Neural progenitor cell (in vitro differentiated cells): ENCODE data around the gene AK4. TPM values are rescaled to one million over a fixed set of nuclear protein-coding genes. Genes with fewer than 3 reads are reported as not detected.

Experiments used
- DNase-seq: peaks from one replicate; pipeline ENCODE4 v3.0.0-alpha.2; 2016; ENCODE audit warnings: low spot score
- H2AFZ ChIP-seq: fragments of 200-600 bp; sonication (generic); replicated peaks from 2 replicates; pipeline ENCODE4 v1.6.1; 2016; ENCODE audit warnings: antibody characterized with exemption
- H3F3A ChIP-seq: fragments of 200-600 bp; sonication (generic); 2 replicates; pipeline ENCODE4 v1.6.1; 2016; ENCODE audit warnings: antibody characterized with exemption, low read depth
- H3K27ac ChIP-seq: fragments of 200-600 bp; sonication (generic); 2 replicates; pipeline ENCODE4 v1.5.1; 2016; ENCODE audit warnings: mild to moderate bottlenecking
- H3K27me3 ChIP-seq: fragments of 200-600 bp; sonication (generic); 2 replicates; pipeline ENCODE4 v1.6.1; 2016; ENCODE audit warnings: mild to moderate bottlenecking, moderate library complexity
- H3K36me3 ChIP-seq: fragments of 200-600 bp; sonication (generic); 2 replicates; pipeline ENCODE4 v1.5.1; 2016
- H3K4me1 ChIP-seq: fragments of 200-600 bp; sonication (generic); 2 replicates; pipeline ENCODE4 v1.6.1; 2016; ENCODE audit warnings: mixed run types
- H3K4me2 ChIP-seq: fragments of 200-600 bp; sonication (generic); 2 replicates; pipeline ENCODE4 v1.6.1; 2016
- H3K4me3 ChIP-seq: fragments of 200-600 bp; sonication (generic); 2 replicates; pipeline ENCODE4 v1.5.1; 2016
- H3K79me2 ChIP-seq: fragments of 200-600 bp; sonication (generic); 2 replicates; pipeline ENCODE4 v1.6.1; 2016; ENCODE audit warnings: low read depth
- H3K9ac ChIP-seq: fragments of 200-600 bp; sonication (generic); 2 replicates; pipeline ENCODE4 v1.6.1; 2016
- H3K9me3 ChIP-seq: fragments of 200-600 bp; sonication (generic); 2 replicates; pipeline ENCODE4 v1.5.1; 2016; ENCODE audit warnings: low read depth
- H4K20me1 ChIP-seq: fragments of 200-600 bp; sonication (generic); 2 replicates; pipeline ENCODE4 v1.6.1; 2016; ENCODE audit warnings: low read depth
- H3K27ac Mint-ChIP-seq: 3 replicates; pipeline ENCODE4 v1.8.0; 2021; ENCODE audit warnings: mixed read lengths
- H3K27me3 Mint-ChIP-seq: 2 replicates; pipeline ENCODE4 v1.8.0; 2022; ENCODE audit warnings: low read depth, mild to moderate bottlenecking, inconsistent platforms, moderate library complexity, mixed read lengths; ENCODE audit not compliant: insufficient read depth
- H3K36me3 Mint-ChIP-seq: 3 replicates; pipeline ENCODE4 v1.8.0; 2021; ENCODE audit warnings: mixed read lengths
- H3K4me1 Mint-ChIP-seq: 3 replicates; pipeline ENCODE4 v1.8.0; 2021; ENCODE audit warnings: mixed read lengths
- H3K4me3 Mint-ChIP-seq: 3 replicates; pipeline ENCODE4 v1.8.0; 2021; ENCODE audit warnings: mild to moderate bottlenecking, moderate library complexity, mixed read lengths
- H3K9me3 Mint-ChIP-seq: 3 replicates; pipeline ENCODE4 v1.8.0; 2020; ENCODE audit warnings: mixed read lengths
- CTCF ChIP-seq: fragments of 200-600 bp; sonication (generic); IDR thresholded peaks from 2 replicates; pipeline ENCODE4 v1.5.1; 2017; ENCODE audit warnings: antibody characterized with exemption, mild to moderate bottlenecking
- EZH2 ChIP-seq: fragments of 200-600 bp; sonication (generic); IDR thresholded peaks from 2 replicates; pipeline ENCODE4 v1.6.1; 2017; ENCODE audit warnings: antibody characterized with exemption, mild to moderate bottlenecking, moderate library complexity
- EZH2phosphoT487 ChIP-seq: fragments of 200-600 bp; sonication (generic); IDR thresholded peaks from 2 replicates; pipeline ENCODE4 v1.6.1; 2017; ENCODE audit warnings: antibody characterized with exemption
- small RNA-seq: library from RNA; depleted of rRNA; stranded (forward); fragments of <200 nt; gene quantifications from one replicate; pipeline ENCODE3, GENCODE V24; 2015
- total RNA-seq: library from RNA; depleted of rRNA; stranded (reverse); fragments of >200 nt; gene quantifications from 2 replicates; pipeline ENCODE4 v1.2.3, GENCODE V29; 2015; ENCODE audit warnings: low replicate concordance

Gene AK4
- total RNA-seq, 1 donor from 2014 or later, result 31.5 TPM

- H3K36me3 ChIP-seq, result no peaks in the 10 kb centered on the region
- no peaks in the 10 kb centered on the region for H3K9me3 Mint-ChIP-seq
- H2AFZ ChIP-seq, result peak overlapping the region; percentile 30
- H3K4me1 ChIP-seq, result peaks cover 68% of the 10 kb centered on the region
- H3K4me3 ChIP-seq, result peak overlapping the region; percentile 38
- peaks cover 49% of the 10 kb centered on the region for H3F3A ChIP-seq
- peak; percentile 13 for DNase-seq
- H3K9ac ChIP-seq, result no peak overlapping the region
- H3K4me1 Mint-ChIP-seq, result peaks cover 28% of the 10 kb centered on the region
- no peak overlapping the region for H3K4me3 Mint-ChIP-seq
- H3K36me3 Mint-ChIP-seq, result no peaks in the 10 kb centered on the region
- peaks cover 2% of the 10 kb centered on the region for H3K27me3 Mint-ChIP-seq
- TF ChIP-seq CTCF, result no peak
- TF ChIP-seq EZH2phosphoT487, result no peak
- no peak for TF ChIP-seq EZH2
- peak overlapping the region; percentile 23 for H3K27ac ChIP-seq
- H3K9me3 ChIP-seq, result no peaks in the 10 kb centered on the region
- no peak overlapping the region for H3K27ac Mint-ChIP-seq
- peaks cover 9% of the 10 kb centered on the region for H4K20me1 ChIP-seq
- H3K79me2 ChIP-seq, result peaks cover 13% of the 10 kb centered on the region
- no peaks in the 10 kb centered on the region for H3K27me3 ChIP-seq
- H3K4me2 ChIP-seq, result peak overlapping the region; percentile 80
Observed at GRCh38 chr1:65278376-65279069, 130.5 kb downstream of the AK4 start.

- Mint-ChIP-seq H3K4me3 (peak overlapping the region; percentile 39), H3K4me1 (peaks cover 28% of the 10 kb centered on the region), H3K27ac (peak overlapping the region; percentile 7), H3K36me3 (no peaks in the 10 kb centered on the region), H3K27me3 (peaks cover 2% of the 10 kb centered on the region), H3K9me3 (no peaks in the 10 kb centered on the region)
- DNase-seq, result peak; percentile 40
- Histone ChIP-seq H3K4me3 (peak overlapping the region; percentile 38), H3K9ac (no peak overlapping the region), H3K79me2 (peaks cover 13% of the 10 kb centered on the region), H3F3A (peaks cover 49% of the 10 kb centered on the region), H3K4me2 (peak overlapping the region; percentile 80), H2AFZ (peak overlapping the region; percentile 30), H3K4me1 (peaks cover 68% of the 10 kb centered on the region), H3K27ac (peak overlapping the region; percentile 50), H4K20me1 (peaks cover 9% of the 10 kb centered on the region), H3K9me3 (no peaks in the 10 kb centered on the region), H3K36me3 (no peaks in the 10 kb centered on the region), H3K27me3 (no peaks in the 10 kb centered on the region)
- no peak for TF ChIP-seq EZH2phosphoT487
- no peak for TF ChIP-seq EZH2
- no peak for TF ChIP-seq CTCF
Observed at GRCh38 chr1:65279070-65279779, 131.2 kb downstream of the AK4 start.

Small RNAs within 50 kb of the gene (small RNA-seq; reads per million reads assigned to genes)
- not detected for gene RPS29P7

Other genes starting within 250 kb of the AK4 start
- gene JAK1, start 181.7 kb upstream of the AK4 start, total RNA-seq, result 5.0 and 6.5 TPM in 2 replicates
- gene DNAJC6, start 161.3 kb downstream of the AK4 start, total RNA-seq, result 13.0 and 21.9 TPM in 2 replicates